D341Med (cell line): ENCODE results near the gene OGFOD2.

Source experiments
- DNase-seq: peaks from one replicate; pipeline ENCODE4 v3.0.0; 2012; ENCODE audit warnings: low spot score

Gene OGFOD2

GRCh38 chr12:122989225-122989839 lies 14.3 kb downstream of the OGFOD2 start:
- no peak for DNase-seq

GRCh38 chr12:122989874-122990419 lies 14.9 kb downstream of the OGFOD2 start:
- DNase-seq = no peak

- no peak for DNase-seq
Measured at GRCh38 chr12:122990561-122990960, 15.5 kb downstream of the OGFOD2 start.

- DNase-seq = no peak
Measured at GRCh38 chr12:122990961-122991622, 16.0 kb downstream of the OGFOD2 start.

GRCh38 chr12:122991623-122992275 lies 16.7 kb downstream of the OGFOD2 start:
- DNase-seq = no peak

GRCh38 chr12:122992386-122992785 lies 17.3 kb downstream of the OGFOD2 start:
- DNase-seq = no peak

- DNase-seq = no peak
Measured at GRCh38 chr12:122994140-122994675, 19.2 kb downstream of the OGFOD2 start.

- no peak for DNase-seq
Measured at GRCh38 chr12:122994781-122995502, 19.9 kb downstream of the OGFOD2 start.

- DNase-seq = no peak
Measured at GRCh38 chr12:122995503-122996187, 20.6 kb downstream of the OGFOD2 start.

GRCh38 chr12:122996188-122996601 lies 21.2 kb downstream of the OGFOD2 start:
- DNase-seq = no peak

GRCh38 chr12:122996621-122997342 lies 21.7 kb downstream of the OGFOD2 start:
- DNase-seq = no peak

GRCh38 chr12:122997343-122998250 lies 22.6 kb downstream of the OGFOD2 start:
- no peak for DNase-seq

- no peak for DNase-seq
Measured at GRCh38 chr12:122998316-122998715, 23.3 kb downstream of the OGFOD2 start.

- no peak for DNase-seq
Measured at GRCh38 chr12:122999196-122999946, 24.3 kb downstream of the OGFOD2 start.

- DNase-seq = no peak
Measured at GRCh38 chr12:122999986-123000420, 25.0 kb downstream of the OGFOD2 start.

- DNase-seq = no peak
Measured at GRCh38 chr12:123000578-123000977, 25.5 kb downstream of the OGFOD2 start.

- DNase-seq = no peak
Measured at GRCh38 chr12:123001464-123001863, 26.4 kb downstream of the OGFOD2 start.

GRCh38 chr12:123003257-123003656 lies 28.2 kb downstream of the OGFOD2 start:
- no peak for DNase-seq

- no peak for DNase-seq
Measured at GRCh38 chr12:123004287-123004686, 29.2 kb downstream of the OGFOD2 start.
